Peyer's patch (tissue), 4 donors: ENCODE measurements around the gene NFIX.

Source experiments
- POLR2A ChIP-seq, 2 donors: fragments of 450-650 bp; IDR thresholded peaks; one replicate each; pipeline ENCODE4 v1.5.1; 2017; ENCODE audit warnings: antibody characterized with exemption in 2 of 2, mild to moderate bottlenecking in 2 of 2, moderate library complexity in 2 of 2
- TF ChIP-seq, protein P1 (sequence below), 6 experiments: fragments of 450-650 bp in 4 of 6; fragments of 200-600 bp in 2 of 6; sonication (generic) in 1 of 6; IDR thresholded peaks; one replicate each; pipeline ENCODE4 v1.5.1; 2017 to 2019; ENCODE audit warnings: antibody characterized with exemption in 6 of 6, mild to moderate bottlenecking in 3 of 6, moderate library complexity in 1 of 6

DNA sequence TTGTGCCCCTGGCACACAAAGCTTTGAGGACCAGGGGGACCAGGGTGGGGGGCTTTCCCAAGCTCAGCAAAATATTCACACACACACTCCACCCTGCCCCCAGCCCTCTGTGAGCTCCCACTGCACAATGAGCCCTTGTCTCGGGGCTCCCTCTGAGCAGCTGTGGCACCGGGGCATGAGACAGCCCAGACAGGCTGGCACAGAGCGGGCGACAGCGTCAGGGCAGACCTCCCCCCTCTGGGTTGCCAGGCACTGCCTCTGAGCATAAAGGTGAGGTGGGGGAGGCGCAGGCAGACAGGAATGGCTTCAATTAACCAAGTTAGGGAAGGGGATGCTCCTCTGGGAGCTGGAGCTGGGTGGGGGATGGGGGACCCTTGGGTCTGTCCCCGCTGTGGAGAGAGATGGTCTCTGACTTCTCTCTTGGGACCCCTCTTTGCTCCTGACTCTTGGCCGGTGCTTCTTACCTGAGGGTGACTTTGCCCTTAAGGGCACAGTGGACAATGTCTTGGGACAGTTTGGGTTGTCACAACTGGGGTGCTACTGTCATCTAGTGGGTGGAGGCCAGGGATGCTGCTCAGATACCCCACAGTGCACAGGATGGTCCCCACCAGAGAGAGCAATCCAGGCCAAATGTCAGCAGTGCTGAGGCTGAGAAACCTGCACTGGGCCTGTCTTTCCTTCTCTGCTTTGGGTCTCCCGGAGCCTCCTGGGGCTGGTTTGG lies 77.1 kb downstream of the NFIX start:
- TF ChIP-seq, protein P1, sequence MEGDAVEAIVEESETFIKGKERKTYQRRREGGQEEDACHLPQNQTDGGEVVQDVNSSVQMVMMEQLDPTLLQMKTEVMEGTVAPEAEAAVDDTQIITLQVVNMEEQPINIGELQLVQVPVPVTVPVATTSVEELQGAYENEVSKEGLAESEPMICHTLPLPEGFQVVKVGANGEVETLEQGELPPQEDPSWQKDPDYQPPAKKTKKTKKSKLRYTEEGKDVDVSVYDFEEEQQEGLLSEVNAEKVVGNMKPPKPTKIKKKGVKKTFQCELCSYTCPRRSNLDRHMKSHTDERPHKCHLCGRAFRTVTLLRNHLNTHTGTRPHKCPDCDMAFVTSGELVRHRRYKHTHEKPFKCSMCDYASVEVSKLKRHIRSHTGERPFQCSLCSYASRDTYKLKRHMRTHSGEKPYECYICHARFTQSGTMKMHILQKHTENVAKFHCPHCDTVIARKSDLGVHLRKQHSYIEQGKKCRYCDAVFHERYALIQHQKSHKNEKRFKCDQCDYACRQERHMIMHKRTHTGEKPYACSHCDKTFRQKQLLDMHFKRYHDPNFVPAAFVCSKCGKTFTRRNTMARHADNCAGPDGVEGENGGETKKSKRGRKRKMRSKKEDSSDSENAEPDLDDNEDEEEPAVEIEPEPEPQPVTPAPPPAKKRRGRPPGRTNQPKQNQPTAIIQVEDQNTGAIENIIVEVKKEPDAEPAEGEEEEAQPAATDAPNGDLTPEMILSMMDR (IDR thresholded peaks at IDR 0.05) = no peak
- TF ChIP-seq POLR2A (IDR thresholded peaks at IDR 0.05) = no peak
